ENCODE data around the gene MERTK.

GRCh38 chr2:112055730-112056625 lies 157.6 kb downstream of the MERTK start:
- TF ChIP-seq, protein P1, sequence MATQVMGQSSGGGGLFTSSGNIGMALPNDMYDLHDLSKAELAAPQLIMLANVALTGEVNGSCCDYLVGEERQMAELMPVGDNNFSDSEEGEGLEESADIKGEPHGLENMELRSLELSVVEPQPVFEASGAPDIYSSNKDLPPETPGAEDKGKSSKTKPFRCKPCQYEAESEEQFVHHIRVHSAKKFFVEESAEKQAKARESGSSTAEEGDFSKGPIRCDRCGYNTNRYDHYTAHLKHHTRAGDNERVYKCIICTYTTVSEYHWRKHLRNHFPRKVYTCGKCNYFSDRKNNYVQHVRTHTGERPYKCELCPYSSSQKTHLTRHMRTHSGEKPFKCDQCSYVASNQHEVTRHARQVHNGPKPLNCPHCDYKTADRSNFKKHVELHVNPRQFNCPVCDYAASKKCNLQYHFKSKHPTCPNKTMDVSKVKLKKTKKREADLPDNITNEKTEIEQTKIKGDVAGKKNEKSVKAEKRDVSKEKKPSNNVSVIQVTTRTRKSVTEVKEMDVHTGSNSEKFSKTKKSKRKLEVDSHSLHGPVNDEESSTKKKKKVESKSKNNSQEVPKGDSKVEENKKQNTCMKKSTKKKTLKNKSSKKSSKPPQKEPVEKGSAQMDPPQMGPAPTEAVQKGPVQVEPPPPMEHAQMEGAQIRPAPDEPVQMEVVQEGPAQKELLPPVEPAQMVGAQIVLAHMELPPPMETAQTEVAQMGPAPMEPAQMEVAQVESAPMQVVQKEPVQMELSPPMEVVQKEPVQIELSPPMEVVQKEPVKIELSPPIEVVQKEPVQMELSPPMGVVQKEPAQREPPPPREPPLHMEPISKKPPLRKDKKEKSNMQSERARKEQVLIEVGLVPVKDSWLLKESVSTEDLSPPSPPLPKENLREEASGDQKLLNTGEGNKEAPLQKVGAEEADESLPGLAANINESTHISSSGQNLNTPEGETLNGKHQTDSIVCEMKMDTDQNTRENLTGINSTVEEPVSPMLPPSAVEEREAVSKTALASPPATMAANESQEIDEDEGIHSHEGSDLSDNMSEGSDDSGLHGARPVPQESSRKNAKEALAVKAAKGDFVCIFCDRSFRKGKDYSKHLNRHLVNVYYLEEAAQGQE (IDR thresholded peaks at IDR 0.05; ENCODE audit: insufficient read depth in 1 of 2, low read depth in 2 of 2, low read length in 1 of 2), result no peak
- TF ChIP-seq CTCF (IDR thresholded peaks at IDR 0.05), result no peak
